ENCODE results near the gene FATE1. TPM values are rescaled to one million over a fixed set of nuclear protein-coding genes. Genes with fewer than 3 reads are reported as not detected.

FATE1 gene
- total and polyA plus RNA-seq, 2 of the 8 experiments (the other 6 are each of a cell fraction or from before 2014, with no cell fraction given) = 0.12 TPM; not detected in 1

GRCh38 chrX:151754047-151754429, 38.2 kb downstream of the FATE1 start:
- CTCF ChIA-PET (ENCODE audit: partially characterized antibody) = interaction anchor here (0.7 to 3.5 kb wide), 26 partner anchors 8 to 1057 kb away, joined by 3 to 14 read pairs (median 5); partner anchors contain the start of gene GABRE
- Histone ChIP-seq H3K27me3 (replicated peaks in 1 of 4; ENCODE audit: control insufficient read depth in 3 of 4, extremely low read depth in 1 of 4, insufficient read depth in 3 of 4, low read length in 3 of 4) (0 out of 7 replicates have a peak, but pooled peaks cover 0 to 2% (median 0%) of the 10 kb centered on the region in 4 experiments), H3K14ac (ENCODE audit: insufficient read length) (no peak overlapping the region), H3K23ac (ENCODE audit: insufficient read length) (no peak overlapping the region), H4K91ac (replicated peaks; ENCODE audit: insufficient read length, low read length) (no peak overlapping the region), H3K4me2 (ENCODE audit: insufficient read depth in 1 of 2, low read depth in 2 of 2, low read length in 2 of 2) (no peak overlapping the region), H2BK20ac (ENCODE audit: low read length) (no peak overlapping the region), H2AK5ac (ENCODE audit: low read depth, low read length) (no peak overlapping the region), H3K4me3 (ENCODE audit: extremely low read depth in 1 of 4, insufficient read depth in 2 of 4, low read depth in 3 of 4, low read length in 4 of 4) (no peak overlapping the region), H3K56ac (replicated peaks; ENCODE audit: insufficient read length, low read depth, low read length) (no peak overlapping the region), H3K18ac (ENCODE audit: extremely low read depth, low read length) (no peak overlapping the region), H3K27ac (ENCODE audit: low read depth, low read length) (no peak overlapping the region), H3K9me3 (ENCODE audit: insufficient read depth in 2 of 2, low read depth in 1 of 2, low read length in 1 of 2) (no peaks in the 10 kb centered on the region), H4K8ac (ENCODE audit: extremely low read depth, insufficient read depth, low read length) (no peak overlapping the region), H2BK15ac (ENCODE audit: low read length) (no peak overlapping the region), H4K20me1 (replicated peaks in 1 of 2; ENCODE audit: control insufficient read depth in 1 of 2, insufficient read depth in 2 of 2, low read length in 2 of 2) (no peaks in the 10 kb centered on the region), H4K5ac (ENCODE audit: insufficient read length, low read depth, low read length) (no peak overlapping the region), H3K79me2 (ENCODE audit: control insufficient read depth in 1 of 2, insufficient read depth in 2 of 2, low read length in 2 of 2) (no peaks in the 10 kb centered on the region), H2BK12ac (ENCODE audit: low read depth, low read length) (no peak overlapping the region), H3K4me1 (replicated peaks in 1 of 4; ENCODE audit: control insufficient read depth in 3 of 4, insufficient read depth in 4 of 4, low read length in 3 of 4) (0 out of 7 replicates have a peak, but pooled peaks cover 0 to 2% (median 0%) of the 10 kb centered on the region in 4 experiments), H2BK120ac (replicated peaks; ENCODE audit: low read depth, low read length) (no peak overlapping the region), H3K79me1 (ENCODE audit: low read depth, low read length) (no peaks in the 10 kb centered on the region), H3K23me2 (ENCODE audit: low read depth, low read length) (no peaks in the 10 kb centered on the region; the same call in 1 of the 2 replicates), H3K9ac (replicated peaks in 1 of 4; ENCODE audit: extremely low read depth in 1 of 4, low read depth in 3 of 4, low read length in 3 of 4) (no peak overlapping the region), H2BK5ac (ENCODE audit: low read depth, low read length) (no peak overlapping the region), H2AFZ (ENCODE audit: low read length) (no peak overlapping the region), H3K36me3 (ENCODE audit: control insufficient read depth in 2 of 4, insufficient read depth in 4 of 4, low read length in 3 of 4) (no peaks in the 10 kb centered on the region), H3K4ac (replicated peaks; ENCODE audit: insufficient read length, low read depth, low read length) (no peak overlapping the region)
- POLR2A ChIA-PET (ENCODE audit: partially characterized antibody) = no interaction called here
- DNase-seq (ENCODE audit: low read depth in 1 of 2, low spot score in 2 of 2) = peak in 1 of 2 experiments; percentile 43
- FAIRE-seq = no peak
- 83% methylated on average over 1 of the region's 6 CpGs; no CpG with 5 or more reads in 1 of the 2 experiments for WGBS, 2 experiments (ENCODE audit: extremely low coverage in 1 of 2, insufficient coverage in 1 of 2, insufficient read length in 1 of 2, insufficient replicate concordance in 2 of 2, low coverage in 1 of 2, low lambda C conversion rate in 2 of 2, missing lambda C conversion rate in 1 of 2)
- no peak for TF ChIP-seq CHD1 (IDR thresholded peaks at IDR 0.05; ENCODE audit: low read depth, low read length)
- no peak for TF ChIP-seq ZNF274 (IDR thresholded peaks at IDR 0.05; ENCODE audit: borderline replicate concordance, extremely low read depth, low read length)
- TF ChIP-seq BRCA1 (IDR thresholded peaks at IDR 0.05; ENCODE audit: low read depth, low read length) = no peak
- no peak for TF ChIP-seq HDAC2 (IDR thresholded peaks at IDR 0.05; ENCODE audit: borderline replicate concordance in 1 of 2, low read depth in 2 of 2, low read length in 2 of 2)
- no peak for TF ChIP-seq CTCF (IDR thresholded peaks at IDR 0.05; ENCODE audit: control extremely low read depth in 1 of 3, insufficient read depth in 1 of 3, low read depth in 1 of 3, low read length in 3 of 3)
- no peak for TF ChIP-seq POLR2A (IDR thresholded peaks at IDR 0.05; ENCODE audit: control extremely low read depth in 1 of 2, low read depth in 2 of 2, low read length in 2 of 2)
- no peak for TF ChIP-seq HDAC6 (IDR thresholded peaks at IDR 0.05; ENCODE audit: low read depth, low read length)
- no peak for TF ChIP-seq RBBP5 (IDR thresholded peaks at IDR 0.05; ENCODE audit: borderline replicate concordance, low read depth, low read length)
- TF ChIP-seq GTF2F1 (IDR thresholded peaks at IDR 0.05; ENCODE audit: borderline replicate concordance, low read depth, low read length) = no peak
- no peak for TF ChIP-seq ASH2L (IDR thresholded peaks at IDR 0.05; ENCODE audit: low read length)
- TF ChIP-seq KDM1A (IDR thresholded peaks at IDR 0.05; ENCODE audit: borderline replicate concordance, low read length) = no peak
- no peak for TF ChIP-seq SP4 (IDR thresholded peaks at IDR 0.05; ENCODE audit: low read length)

Measured in H1 (cell line).